T-helper 2 cell (primary cell): ENCODE results near the gene PRDM8.
"Not testable (repeated sequence)": the region's sequence is repeated elsewhere in the genome, so short reads cannot be mapped to it uniquely, and the experiment has no call there.

ENCODE experiments used
- DNase-seq, 5 experiments: peaks; one replicate each; pipeline versions ENCODE4 v3.0.0 to v3.0.0-alpha.2; 2012 to 2022
- total RNA-seq, 2 donors: gene quantifications; one replicate each; lab custom pipeline; 2026; lab: John Stamatoyannopoulos, UW

PRDM8 gene
- 18.1 to 18.3 reads per million in 2 donors for total RNA-seq

DNA sequence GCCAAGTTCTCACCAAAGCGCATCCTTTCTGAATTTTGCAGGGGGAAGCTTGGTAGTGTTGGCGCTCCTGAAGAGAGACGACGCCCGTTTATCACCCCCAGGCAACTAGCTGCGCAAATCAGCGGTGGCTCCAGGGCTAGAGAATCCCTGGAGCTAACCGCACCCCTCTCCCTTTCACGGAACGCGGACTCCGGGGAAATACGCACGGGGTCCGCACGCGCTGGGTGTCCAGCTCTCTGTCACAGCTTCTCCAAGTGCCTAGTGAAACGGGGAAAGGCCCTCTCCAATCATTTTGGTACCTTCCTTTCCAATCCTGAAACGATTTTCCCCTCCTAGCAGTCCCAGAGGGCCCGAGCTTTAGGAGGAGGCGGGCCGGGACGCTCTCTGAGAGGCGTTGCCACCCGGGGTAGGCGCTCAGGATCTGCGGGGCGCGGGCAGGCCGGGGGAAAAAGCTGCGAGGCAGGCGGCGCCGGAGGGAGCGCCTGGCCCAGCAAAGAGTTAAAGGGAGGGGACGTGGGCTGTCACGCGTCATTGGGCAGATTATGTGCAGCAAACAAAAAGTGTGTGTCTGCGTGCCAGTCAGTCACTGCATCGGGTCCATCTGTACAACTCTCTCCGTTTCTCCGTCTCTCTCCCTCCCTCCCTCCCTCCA is at the start of gene PRDM8:
TSS of gene PRDM8 (plus strand) at position 582 of the 652 bp plus-strand sequence. CDS start 2,578 bp downstream, outside the sequence.
- peak in 1 of 5 experiments; percentile 50 for DNase-seq

- DNase-seq, result no peak
Measured at GRCh38 chr4:80150387-80151180, 46.7 kb upstream of the PRDM8 start.

DNA sequence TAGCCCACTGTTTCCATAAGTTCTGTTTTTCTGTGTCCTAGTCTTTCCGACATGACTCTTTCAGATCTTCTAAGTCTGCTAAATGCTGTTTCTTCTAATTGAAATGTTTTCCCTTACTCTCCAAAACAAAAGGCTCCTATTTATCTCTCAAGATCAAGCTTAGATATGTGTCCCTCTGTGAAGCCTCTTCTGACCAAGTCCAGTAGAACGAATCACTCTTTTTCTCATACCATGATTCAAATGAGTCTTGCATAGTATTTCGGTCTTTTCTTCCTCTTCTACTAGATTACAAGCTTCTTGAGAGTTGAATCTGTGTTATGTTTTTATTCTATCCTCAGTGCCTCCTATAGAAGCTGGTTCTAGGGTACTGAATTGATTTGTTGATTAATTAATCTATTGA is 45.3 kb upstream of the PRDM8 start:
- no peak for DNase-seq

GRCh38 chr4:80153874-80154544 is 43.3 kb upstream of the PRDM8 start:
- no peak for DNase-seq

DNA sequence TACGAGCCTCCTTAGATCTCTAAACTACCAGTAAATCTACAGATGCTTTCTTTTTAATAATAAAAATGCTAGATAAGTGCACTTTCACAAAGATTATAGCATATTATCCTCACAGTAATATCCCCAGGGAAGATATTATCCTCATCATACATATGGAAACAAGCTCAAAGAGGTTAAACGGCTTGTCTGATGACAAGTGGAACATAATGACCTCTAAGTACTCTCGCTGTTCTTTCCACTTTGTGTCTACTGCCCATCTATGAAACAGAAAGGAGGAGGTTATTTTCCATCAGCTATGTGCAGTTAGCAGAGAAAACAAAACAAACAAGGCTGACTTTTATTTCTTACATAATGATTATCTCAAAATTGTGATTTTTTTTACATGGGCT is 42.8 kb upstream of the PRDM8 start:
- DNase-seq, result peak in 1 of 5 experiments; percentile 26

DNA sequence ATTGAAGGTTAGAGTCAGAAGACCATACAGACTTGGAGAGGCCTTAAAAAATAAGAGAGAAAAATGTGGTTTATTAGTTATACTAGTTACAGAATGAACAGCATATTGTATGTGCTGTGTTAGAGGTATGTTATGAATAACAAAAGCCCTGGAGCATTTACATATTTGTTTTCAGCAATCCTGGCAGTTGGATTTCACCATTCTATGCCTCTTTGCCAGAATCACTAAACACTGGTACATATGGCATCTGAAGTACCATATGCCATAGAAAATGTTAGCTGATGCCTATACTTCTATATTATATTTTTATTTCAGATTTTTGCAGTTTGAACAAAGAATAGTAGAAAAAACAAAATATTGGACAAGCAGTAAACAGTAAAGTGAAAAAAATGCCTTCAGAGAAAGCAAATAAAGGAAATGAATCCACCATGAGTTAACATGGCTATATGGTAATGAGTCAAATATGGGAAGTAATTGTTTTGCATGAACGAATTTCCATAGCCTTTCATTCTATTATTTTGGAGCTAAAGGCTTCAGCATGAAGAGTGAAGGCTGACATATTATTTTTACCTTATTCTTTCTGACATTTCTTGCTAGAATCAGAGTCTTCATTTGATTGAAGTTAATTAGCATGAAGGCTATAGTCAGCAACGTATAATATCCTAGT is 41.9 kb upstream of the PRDM8 start:
- DNase-seq, result no peak

DNA sequence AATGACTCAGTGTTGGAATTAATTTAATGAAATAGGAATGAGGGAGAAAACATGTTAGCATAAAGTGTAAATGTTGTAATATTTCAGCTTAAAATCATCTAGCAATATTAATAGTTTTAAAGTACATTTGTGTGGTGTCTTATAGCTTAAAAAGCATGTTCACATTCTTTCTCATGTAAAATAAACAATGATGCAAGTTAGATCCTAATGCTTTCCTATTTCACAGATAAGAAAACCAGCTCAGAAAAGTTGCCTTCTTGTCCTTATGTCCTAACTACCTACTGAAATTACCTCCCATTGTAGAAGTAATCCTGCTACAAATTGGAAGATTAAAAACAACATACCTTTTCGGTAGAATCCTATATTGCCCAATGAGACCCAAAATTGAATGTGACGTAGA is 40.9 kb upstream of the PRDM8 start:
- no peak for DNase-seq

DNA sequence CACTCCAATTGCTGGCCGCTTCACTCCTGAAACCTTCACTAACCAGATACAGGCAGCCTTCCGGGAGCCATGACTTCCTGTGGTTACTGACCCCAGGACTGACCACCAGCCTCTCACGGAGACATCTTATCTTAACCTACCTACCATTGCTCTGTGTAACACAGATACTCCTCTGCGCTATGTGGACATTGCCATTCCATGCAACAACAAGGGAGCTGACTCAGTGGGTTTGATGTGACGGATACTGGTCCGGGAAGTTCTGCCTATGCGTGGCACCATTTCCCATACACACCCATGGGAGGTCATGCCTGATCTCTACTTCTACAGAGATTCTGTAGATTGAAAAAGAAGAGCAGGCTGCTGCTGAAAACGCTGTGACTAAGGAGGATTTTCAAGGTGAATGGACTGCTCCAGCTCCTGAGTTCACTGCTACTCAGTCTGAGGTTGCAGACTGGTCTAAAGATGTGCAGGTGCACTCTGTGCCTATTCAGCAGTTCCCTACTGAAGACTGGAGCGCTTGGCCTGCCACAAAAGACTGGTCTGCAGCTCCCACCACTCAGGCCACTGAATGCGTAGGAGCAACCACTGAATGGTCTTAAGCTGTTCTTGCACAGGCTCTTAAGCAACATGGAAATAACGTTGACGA is 35.8 kb upstream of the PRDM8 start:
- DNase-seq, result no peak

GRCh38 chr4:80162418-80162817 is 34.9 kb upstream of the PRDM8 start:
- no peak for DNase-seq

GRCh38 chr4:80165855-80166254 is 31.4 kb upstream of the PRDM8 start:
- DNase-seq, result no peak

- DNase-seq, result peak in 1 of 5 experiments; percentile 29
Measured at GRCh38 chr4:80171251-80171650, 26.1 kb upstream of the PRDM8 start.

DNA sequence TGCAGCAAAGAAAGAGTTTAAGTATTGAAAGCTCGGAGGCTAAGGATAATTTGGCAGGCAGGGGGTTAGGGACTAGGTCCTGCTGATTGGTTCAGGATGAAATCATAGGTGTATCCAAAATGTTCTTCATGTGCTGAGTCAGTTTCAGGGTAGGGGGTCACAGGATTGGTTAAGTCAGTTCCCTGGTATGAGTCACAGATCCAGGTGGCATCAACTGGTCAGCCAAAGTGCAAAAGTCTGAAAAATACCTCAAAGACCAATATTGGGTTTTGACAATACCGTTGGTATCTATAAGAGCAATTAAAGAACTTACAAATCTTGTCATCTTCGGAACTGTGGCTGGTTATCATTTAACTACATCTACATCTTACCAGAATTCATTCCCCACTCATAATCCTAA is 25.6 kb upstream of the PRDM8 start:
- DNase-seq, result peak in 1 of 5 experiments; percentile 83

DNA sequence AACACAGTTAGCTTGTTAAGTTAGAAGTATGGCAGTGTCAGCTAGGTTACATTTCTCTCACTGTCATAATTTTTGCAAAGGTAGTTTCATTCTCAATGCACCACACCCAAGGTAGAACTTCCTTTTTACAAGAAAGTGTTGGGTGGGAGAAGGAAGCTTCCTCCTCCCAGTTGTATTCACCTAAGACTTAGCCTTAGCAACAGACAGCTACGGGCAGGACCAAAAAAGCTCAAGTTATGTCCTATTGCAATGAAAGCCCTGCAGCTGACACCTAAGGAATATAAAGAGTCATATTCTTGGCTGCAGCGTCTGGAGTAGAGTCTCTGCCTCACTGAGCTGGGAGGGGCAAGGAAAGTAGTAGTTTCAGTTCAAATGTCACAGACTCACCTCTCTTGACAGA is 25.1 kb upstream of the PRDM8 start:
- DNase-seq, result peak in 1 of 5 experiments; percentile 74

- DNase-seq, result peak in 3 of 5 experiments; percentile 25 to 93 (median 65)
Measured at GRCh38 chr4:80173401-80173800, 23.9 kb upstream of the PRDM8 start.

DNA sequence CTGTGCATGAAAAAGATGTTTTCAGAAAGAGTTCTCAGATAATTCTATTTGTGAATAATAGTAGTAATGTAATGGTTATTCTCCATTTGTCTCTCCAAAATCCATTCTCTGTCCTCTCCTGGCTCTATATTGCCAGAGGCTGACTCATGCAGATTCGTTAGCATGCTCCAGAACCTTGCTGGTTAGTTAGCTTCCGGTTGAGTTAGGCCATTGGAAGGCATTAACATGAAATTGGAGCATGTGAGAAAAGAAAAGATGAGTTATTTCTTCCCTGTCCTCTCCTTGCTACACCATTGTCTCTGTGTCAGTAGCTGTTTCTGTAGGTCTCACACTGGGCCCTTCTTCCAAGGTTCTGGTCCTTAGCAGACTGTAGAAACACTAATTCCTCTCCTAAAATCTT is 23.5 kb upstream of the PRDM8 start:
- peak in 1 of 5 experiments; percentile 15 for DNase-seq

DNA sequence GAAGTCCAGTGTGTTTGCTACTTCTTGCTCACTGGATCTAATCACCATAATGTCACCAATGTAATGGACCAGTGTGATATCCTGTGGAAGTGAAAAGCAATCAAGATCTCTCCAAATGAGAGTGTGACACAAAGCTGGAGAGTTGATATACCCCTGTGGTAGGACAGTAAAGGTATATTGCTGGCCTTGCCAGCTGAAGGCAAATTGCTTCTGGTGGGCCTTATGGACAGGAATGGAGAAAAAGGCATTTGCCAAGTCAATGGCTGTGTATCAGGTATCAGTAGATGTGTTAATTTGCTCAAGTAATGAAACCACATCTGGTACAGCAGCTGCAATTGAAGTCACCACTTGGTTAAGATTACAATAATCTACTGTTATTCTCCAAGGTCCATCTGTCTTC is 19.5 kb upstream of the PRDM8 start:
- DNase-seq, result not testable (repeated sequence)

DNA sequence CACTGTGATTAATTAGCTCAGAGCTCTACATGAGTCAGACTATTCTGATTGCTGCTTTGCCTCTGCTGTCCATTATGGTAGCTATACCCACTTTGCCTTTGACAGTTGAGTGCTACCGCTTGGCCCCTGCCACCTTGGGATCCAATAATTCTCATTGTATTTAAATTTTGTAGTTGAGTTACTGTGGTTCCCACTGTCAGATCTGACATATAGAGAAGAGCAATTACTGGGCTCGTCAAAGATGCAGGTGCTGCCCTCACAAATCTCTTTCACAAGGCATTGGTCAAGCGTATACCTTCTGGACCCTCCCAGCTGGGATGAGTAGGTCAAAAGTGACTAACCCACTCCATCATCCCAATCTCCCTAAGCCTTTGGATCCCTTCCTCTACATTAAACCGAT is 18.3 kb upstream of the PRDM8 start:
- DNase-seq, result no peak

- DNase-seq, result no peak
Measured at GRCh38 chr4:80179637-80180161, 17.6 kb upstream of the PRDM8 start.

DNA sequence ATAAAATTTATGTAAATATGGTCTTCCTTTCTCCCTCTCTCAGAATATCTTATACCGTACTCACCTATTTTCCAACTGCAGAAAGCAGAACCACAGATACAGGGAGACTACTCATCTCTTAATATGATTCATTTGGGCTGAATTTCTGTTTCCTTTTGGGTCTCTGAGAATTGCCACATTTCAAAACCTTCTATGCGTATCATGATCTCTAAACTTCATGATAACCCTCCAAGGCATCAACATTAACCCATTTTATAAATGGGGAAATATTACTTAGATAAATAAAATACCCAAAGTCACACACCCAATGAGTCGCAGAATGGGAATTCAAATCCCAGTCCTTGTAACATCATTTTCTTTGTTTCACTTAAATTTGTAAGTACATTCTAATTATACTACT is 16.6 kb upstream of the PRDM8 start:
- DNase-seq, result peak in 1 of 5 experiments; percentile 33

GRCh38 chr4:80182237-80182866 is 15.0 kb upstream of the PRDM8 start:
- DNase-seq, result peak in 2 of 5 experiments; percentile 50 to 66

DNA sequence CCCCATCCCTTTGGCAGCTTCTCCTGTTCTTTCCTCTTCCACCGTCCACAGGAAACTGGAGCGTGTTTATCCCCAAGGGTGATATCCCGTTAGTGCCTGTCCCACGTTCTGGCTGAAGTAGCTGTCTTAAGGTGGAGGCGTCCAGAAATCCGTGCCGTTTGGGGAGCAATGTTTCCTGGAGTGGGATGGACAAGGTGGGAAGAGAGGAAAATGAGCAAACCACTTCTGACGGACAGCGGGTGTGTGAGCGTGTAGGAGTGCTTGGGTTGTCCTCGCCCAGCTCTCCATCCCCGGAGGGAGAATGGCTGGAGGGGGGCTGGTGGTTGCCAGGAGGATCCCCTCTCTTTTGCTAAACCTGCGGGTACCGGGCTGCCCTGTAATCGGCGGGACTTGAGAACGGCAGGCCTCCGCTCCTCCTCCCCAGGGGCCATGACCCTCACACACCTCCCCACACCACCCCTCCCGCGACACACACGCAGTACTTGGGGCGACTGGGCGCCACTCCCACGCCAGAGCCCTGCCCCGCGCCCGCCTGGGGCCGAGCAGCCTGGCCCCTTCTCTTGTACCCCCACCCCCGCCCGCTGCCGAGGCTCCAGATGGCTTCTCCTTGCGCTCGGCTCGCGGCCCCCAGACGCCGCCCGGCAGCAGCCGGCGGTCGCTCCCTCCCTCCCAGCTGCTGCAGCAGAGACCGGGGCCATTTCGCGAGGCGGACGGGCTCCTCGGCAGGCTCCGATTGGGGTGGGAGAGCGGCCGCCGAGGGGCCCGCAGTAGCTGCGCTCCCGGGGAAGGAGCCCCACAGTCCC is 13.9 kb upstream of the PRDM8 start:
- peak in 2 of 5 experiments; percentile 27 to 66 for DNase-seq
